NCI-H2029 (cell line): ENCODE data around the gene WDFY2.

Experiments
- DNase-seq: peaks from one replicate; lab custom pipeline; 2025; lab: John Stamatoyannopoulos, UW

Gene WDFY2

GRCh38 chr13:51797664-51798488, 213.6 kb downstream of the WDFY2 start:
- DNase-seq, result peak; percentile 69

- no peak for DNase-seq
Observed at GRCh38 chr13:51799261-51799660, 215.0 kb downstream of the WDFY2 start.

- DNase-seq, result no peak
Observed at GRCh38 chr13:51800486-51800885, 216.2 kb downstream of the WDFY2 start.

GRCh38 chr13:51801631-51802099, 217.4 kb downstream of the WDFY2 start:
- DNase-seq, result peak; percentile 71

- no peak for DNase-seq
Observed at GRCh38 chr13:51802631-51803418, 218.6 kb downstream of the WDFY2 start.

- peak; percentile 71 for DNase-seq
Observed at GRCh38 chr13:51803422-51804294, 219.4 kb downstream of the WDFY2 start, which contains the start of gene DHRS12. Gene DHRS12, minus strand, starts transcription at chr13:51804163. Its CDS starts 4,504 bp downstream, at chr13:51799659.

GRCh38 chr13:51804295-51805172, 220.3 kb downstream of the WDFY2 start:
- DNase-seq, result no peak

GRCh38 chr13:51805313-51805712, 221.1 kb downstream of the WDFY2 start:
- DNase-seq, result no peak

GRCh38 chr13:51805925-51806324, 221.7 kb downstream of the WDFY2 start:
- DNase-seq, result no peak

- peak; percentile 38 for DNase-seq
Observed at GRCh38 chr13:51806566-51806965, 222.3 kb downstream of the WDFY2 start.

- no peak for DNase-seq
Observed at GRCh38 chr13:51807041-51807440, 222.8 kb downstream of the WDFY2 start.

GRCh38 chr13:51808811-51809210, 224.5 kb downstream of the WDFY2 start:
- no peak for DNase-seq

GRCh38 chr13:51811046-51811445, 226.8 kb downstream of the WDFY2 start:
- DNase-seq, result no peak

GRCh38 chr13:51811920-51812451, 227.7 kb downstream of the WDFY2 start:
- no peak for DNase-seq

GRCh38 chr13:51814071-51814470, 229.8 kb downstream of the WDFY2 start:
- no peak for DNase-seq

GRCh38 chr13:51814825-51815650, 230.8 kb downstream of the WDFY2 start:
- no peak for DNase-seq

GRCh38 chr13:51815848-51816247, 231.6 kb downstream of the WDFY2 start:
- no peak for DNase-seq

- no peak for DNase-seq
Observed at GRCh38 chr13:51816604-51817249, 232.5 kb downstream of the WDFY2 start.
